K562 (cell line): ENCODE data around the gene GPR3. TPM values are rescaled to one million over a fixed set of nuclear protein-coding genes. Genes with fewer than 3 reads are reported as not detected.

Source experiments
- ASH1L ChIP-seq: fragments of 450-650 bp; IDR thresholded peaks from 2 replicates; pipeline ENCODE4 v1.6.1; 2018; ENCODE audit warnings: borderline replicate concordance, mild to moderate bottlenecking, low read depth; ENCODE audit not compliant: partially characterized antibody
- CBX1 ChIP-seq: sonication (generic); IDR thresholded peaks from 2 replicates; pipeline ENCODE4 v1.6.1; 2016; ENCODE audit warnings: antibody characterized with exemption, low read depth, mild to moderate bottlenecking
- CCNT2 ChIP-seq: IDR thresholded peaks from 2 replicates; pipeline ENCODE4 v1.6.1; 2011; ENCODE audit warnings: borderline replicate concordance, low read depth, mild to moderate bottlenecking, moderate library complexity, mixed read lengths, low read length; ENCODE audit not compliant: insufficient read length; ENCODE audit errors: extremely low read depth
- EWSR1 ChIP-seq: fragments of 450-650 bp; IDR thresholded peaks from 2 replicates; pipeline ENCODE4 v1.6.1; 2018; ENCODE audit warnings: borderline replicate concordance, mild to moderate bottlenecking, low read depth, moderate library complexity; ENCODE audit not compliant: partially characterized antibody
- HNRNPH1 ChIP-seq: fragments of 200-400 bp; formaldehyde crosslinking; optimal IDR thresholded peaks from 2 replicates; pipeline ENCODE3; 2017; ENCODE audit warnings: low read depth, mild to moderate bottlenecking, low read length, moderate library complexity
- SMARCC2 ChIP-seq: fragments of 450-650 bp; IDR thresholded peaks from 2 replicates; pipeline ENCODE4 v1.6.1; 2017; ENCODE audit warnings: antibody characterized with exemption, moderate library complexity, mild to moderate bottlenecking, low read depth
- ZNF134 ChIP-seq: fragments of 250-450 bp; sonication (Bioruptor Pico); conservative IDR thresholded peaks from 2 replicates; pipeline ENCODE4 v1.4.0; 2020
- ZNF79 ChIP-seq: fragments of 250-450 bp; sonication (Bioruptor Pico); IDR thresholded peaks from 2 replicates; pipeline ENCODE4 v1.4.0; 2020; ENCODE audit warnings: low read depth, mild to moderate bottlenecking, moderate library complexity
- polyA plus RNA-seq, 8 experiments: library from polyadenylated mRNA; depleted of rRNA in 4 of 8; stranded (reverse) in 5 of 8; unstranded in 3 of 8; fragments of >200 nt; fragmentation: Nextera tagmentation in 2 of 8; fragmentation: Illumina TruSeq in 1 of 8; extraction: Ambion mirVana in 2 of 8; extraction: Trizol in 1 of 8; gene quantifications; 2 replicates each; pipeline versions ENCODE4 v1.2.1 to v1.2.3, GENCODE V29; 2011 to 2014; ENCODE audit warnings: inconsistent platforms in 1 of 8, missing spikeins in 1 of 8
- total RNA-seq, 7 experiments: library from RNA; depleted of rRNA in 6 of 7; stranded (reverse); fragments of >200 nt in 6 of 7; fragmentation: Illumina TruSeq in 2 of 7; extraction: Trizol in 2 of 7; gene quantifications; 2 replicates each; pipeline versions ENCODE4 v1.2.1 to v1.2.3, GENCODE V29; 2011 to 2021; ENCODE audit warnings: low replicate concordance in 1 of 7
- TF ChIP-seq, protein P1 (sequence below): fragments of 450-650 bp; IDR thresholded peaks from 2 replicates; pipeline ENCODE4 v1.6.1; 2018; ENCODE audit not compliant: partially characterized antibody
- TF ChIP-seq, protein P2 (sequence below): fragments of 250-450 bp; sonication (Bioruptor Pico); IDR thresholded peaks from 2 replicates; pipeline ENCODE4 v1.8.0; 2021; ENCODE audit warnings: moderate library complexity, mild to moderate bottlenecking, inconsistent platforms
- TF ChIP-seq, protein P3 (sequence below), 3 experiments: fragments of 200-800 bp in 1 of 3; fragments of 250-450 bp in 1 of 3; fragments of 450-650 bp in 1 of 3; sonication (Bioruptor Pico) in 1 of 3; sonication (Bioruptor generic) in 1 of 3; formaldehyde crosslinking in 1 of 3; IDR thresholded peaks; 2 replicates each; pipeline versions ENCODE4 v1.6.1 to v1.8.0; 2016 to 2022; ENCODE audit warnings: mild to moderate bottlenecking in 2 of 3, missing genetic modification characterization in 2 of 3, missing compliant biosample characterization in 1 of 3, moderate library complexity in 1 of 3

Gene GPR3
- total and polyA plus RNA-seq, 9 of the 15 experiments (the other 6 are each of a cell fraction or from before 2014, with no cell fraction given): 0.24 to 11.5 (median 3.7) TPM

GRCh38 chr1:27428316-27429028 is 36.0 kb downstream of the GPR3 start (continued):
- TF ChIP-seq ZNF79 (CRISPR knock-in tag): no peak
- no peak for TF ChIP-seq ASH1L
- TF ChIP-seq CCNT2: no peak
- 0 out of 2 replicates have a peak, but pooled peaks have one; percentile 46 for TF ChIP-seq CBX1
- TF ChIP-seq, protein P1, sequence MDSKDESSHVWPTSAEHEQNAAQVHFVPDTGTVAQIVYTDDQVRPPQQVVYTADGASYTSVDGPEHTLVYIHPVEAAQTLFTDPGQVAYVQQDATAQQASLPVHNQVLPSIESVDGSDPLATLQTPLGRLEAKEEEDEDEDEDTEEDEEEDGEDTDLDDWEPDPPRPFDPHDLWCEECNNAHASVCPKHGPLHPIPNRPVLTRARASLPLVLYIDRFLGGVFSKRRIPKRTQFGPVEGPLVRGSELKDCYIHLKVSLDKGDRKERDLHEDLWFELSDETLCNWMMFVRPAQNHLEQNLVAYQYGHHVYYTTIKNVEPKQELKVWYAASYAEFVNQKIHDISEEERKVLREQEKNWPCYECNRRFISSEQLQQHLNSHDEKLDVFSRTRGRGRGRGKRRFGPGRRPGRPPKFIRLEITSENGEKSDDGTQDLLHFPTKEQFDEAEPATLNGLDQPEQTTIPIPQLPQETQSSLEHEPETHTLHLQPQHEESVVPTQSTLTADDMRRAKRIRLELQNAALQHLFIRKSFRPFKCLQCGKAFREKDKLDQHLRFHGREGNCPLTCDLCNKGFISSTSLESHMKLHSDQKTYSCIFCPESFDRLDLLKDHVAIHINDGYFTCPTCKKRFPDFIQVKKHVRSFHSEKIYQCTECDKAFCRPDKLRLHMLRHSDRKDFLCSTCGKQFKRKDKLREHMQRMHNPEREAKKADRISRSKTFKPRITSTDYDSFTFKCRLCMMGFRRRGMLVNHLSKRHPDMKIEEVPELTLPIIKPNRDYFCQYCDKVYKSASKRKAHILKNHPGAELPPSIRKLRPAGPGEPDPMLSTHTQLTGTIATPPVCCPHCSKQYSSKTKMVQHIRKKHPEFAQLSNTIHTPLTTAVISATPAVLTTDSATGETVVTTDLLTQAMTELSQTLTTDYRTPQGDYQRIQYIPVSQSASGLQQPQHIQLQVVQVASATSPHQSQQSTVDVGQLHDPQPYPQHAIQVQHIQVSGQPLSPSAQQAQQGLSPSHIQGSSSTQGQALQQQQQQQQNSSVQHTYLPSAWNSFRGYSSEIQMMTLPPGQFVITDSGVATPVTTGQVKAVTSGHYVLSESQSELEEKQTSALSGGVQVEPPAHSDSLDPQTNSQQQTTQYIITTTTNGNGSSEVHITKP: peak; percentile 58
- peak; percentile 70 for TF ChIP-seq SMARCC2
- TF ChIP-seq, protein P2, sequence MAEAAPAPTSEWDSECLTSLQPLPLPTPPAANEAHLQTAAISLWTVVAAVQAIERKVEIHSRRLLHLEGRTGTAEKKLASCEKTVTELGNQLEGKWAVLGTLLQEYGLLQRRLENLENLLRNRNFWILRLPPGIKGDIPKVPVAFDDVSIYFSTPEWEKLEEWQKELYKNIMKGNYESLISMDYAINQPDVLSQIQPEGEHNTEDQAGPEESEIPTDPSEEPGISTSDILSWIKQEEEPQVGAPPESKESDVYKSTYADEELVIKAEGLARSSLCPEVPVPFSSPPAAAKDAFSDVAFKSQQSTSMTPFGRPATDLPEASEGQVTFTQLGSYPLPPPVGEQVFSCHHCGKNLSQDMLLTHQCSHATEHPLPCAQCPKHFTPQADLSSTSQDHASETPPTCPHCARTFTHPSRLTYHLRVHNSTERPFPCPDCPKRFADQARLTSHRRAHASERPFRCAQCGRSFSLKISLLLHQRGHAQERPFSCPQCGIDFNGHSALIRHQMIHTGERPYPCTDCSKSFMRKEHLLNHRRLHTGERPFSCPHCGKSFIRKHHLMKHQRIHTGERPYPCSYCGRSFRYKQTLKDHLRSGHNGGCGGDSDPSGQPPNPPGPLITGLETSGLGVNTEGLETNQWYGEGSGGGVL (CRISPR knock-in tag): no peak
- TF ChIP-seq, protein P3, sequence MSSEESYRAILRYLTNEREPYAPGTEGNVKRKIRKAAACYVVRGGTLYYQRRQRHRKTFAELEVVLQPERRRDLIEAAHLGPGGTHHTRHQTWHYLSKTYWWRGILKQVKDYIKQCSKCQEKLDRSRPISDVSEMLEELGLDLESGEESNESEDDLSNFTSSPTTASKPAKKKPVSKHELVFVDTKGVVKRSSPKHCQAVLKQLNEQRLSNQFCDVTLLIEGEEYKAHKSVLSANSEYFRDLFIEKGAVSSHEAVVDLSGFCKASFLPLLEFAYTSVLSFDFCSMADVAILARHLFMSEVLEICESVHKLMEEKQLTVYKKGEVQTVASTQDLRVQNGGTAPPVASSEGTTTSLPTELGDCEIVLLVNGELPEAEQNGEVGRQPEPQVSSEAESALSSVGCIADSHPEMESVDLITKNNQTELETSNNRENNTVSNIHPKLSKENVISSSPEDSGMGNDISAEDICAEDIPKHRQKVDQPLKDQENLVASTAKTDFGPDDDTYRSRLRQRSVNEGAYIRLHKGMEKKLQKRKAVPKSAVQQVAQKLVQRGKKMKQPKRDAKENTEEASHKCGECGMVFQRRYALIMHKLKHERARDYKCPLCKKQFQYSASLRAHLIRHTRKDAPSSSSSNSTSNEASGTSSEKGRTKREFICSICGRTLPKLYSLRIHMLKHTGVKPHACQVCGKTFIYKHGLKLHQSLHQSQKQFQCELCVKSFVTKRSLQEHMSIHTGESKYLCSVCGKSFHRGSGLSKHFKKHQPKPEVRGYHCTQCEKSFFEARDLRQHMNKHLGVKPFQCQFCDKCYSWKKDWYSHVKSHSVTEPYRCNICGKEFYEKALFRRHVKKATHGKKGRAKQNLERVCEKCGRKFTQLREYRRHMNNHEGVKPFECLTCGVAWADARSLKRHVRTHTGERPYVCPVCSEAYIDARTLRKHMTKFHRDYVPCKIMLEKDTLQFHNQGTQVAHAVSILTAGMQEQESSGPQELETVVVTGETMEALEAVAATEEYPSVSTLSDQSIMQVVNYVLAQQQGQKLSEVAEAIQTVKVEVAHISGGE (CRISPR knock-in tag; IDR thresholded peaks at IDR 0.05): peak in 1 of 3 experiments; percentile 51; a peak in 1 of 6 replicates
- TF ChIP-seq HNRNPH1: no peak
- no peak for TF ChIP-seq ZNF134 (CRISPR knock-in tag)
- no peak for TF ChIP-seq EWSR1
- TF ChIP-seq, all 486 proteins: peak for 138
